Measurements from ENCODE around the gene GABBR2.

The GABBR2 gene

GRCh38 chr9:98625728-98626127 lies 83.0 kb downstream of the GABBR2 start:
- no peak for DNase-seq

- no peak for DNase-seq
Measured at GRCh38 chr9:98619788-98620187, 88.9 kb downstream of the GABBR2 start.

GRCh38 chr9:98615633-98616032 lies 93.1 kb downstream of the GABBR2 start:
- no peak for DNase-seq

- no peak for DNase-seq
Measured at GRCh38 chr9:98614941-98615340, 93.8 kb downstream of the GABBR2 start.

DNA sequence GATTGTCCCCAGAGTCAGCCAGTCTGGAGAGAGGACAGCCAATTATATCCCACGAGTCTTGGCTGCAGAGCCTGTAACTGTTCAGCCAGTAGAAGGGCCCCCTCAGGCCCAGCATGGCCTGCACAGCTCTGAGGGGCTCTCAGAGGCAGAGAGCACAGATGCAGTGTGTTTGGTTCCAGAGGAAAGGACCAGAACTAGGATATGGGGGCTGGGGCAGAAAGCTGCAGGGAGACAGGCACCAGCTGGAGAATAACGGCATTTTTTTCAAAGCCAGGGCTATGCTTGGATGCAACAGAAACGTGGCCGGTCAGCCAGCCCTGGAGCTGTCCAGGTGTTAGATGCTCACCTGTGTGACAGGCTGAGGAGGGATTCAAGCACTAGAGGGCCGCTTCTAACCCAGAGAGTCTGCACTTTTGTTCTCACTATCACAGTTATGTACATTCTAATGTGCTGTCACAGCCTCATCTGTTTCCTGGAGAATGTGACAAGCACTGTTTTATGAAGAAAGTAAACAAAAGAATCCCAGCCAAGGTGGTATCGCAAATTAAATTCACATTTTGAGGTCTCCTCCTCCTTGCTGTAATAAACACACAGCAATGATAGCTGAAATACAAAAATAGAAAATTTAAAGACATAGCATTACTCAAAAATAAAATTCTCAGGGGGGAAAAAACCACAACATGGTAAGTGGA lies 96.5 kb downstream of the GABBR2 start:
- DNase-seq = no peak

GRCh38 chr9:98611319-98611718 lies 97.4 kb downstream of the GABBR2 start:
- no peak for DNase-seq

DNA sequence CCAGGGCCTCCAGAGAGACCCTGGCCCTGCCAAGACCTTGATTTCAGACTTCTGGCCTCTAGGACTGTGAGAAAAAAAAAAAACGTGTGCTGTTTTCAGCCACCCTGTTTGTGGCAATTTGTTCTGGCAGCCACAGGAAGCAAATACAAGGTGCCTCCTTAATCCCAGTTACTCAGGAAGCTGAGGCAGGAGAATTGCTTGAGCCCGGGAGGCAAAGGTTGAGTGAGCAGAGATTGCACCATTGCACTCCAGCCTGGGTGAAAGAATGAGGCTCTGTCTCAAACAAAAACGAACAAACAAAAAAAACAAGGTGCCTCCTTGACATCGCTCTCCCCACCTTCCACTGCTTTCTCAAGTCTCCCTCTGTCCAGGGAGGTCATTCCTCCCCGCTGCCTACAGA lies 98.0 kb downstream of the GABBR2 start:
- DNase-seq = no peak

- no peak for DNase-seq
Measured at GRCh38 chr9:98610211-98610610, 98.5 kb downstream of the GABBR2 start.

GRCh38 chr9:98609646-98610045 lies 99.1 kb downstream of the GABBR2 start:
- DNase-seq = no peak

DNA sequence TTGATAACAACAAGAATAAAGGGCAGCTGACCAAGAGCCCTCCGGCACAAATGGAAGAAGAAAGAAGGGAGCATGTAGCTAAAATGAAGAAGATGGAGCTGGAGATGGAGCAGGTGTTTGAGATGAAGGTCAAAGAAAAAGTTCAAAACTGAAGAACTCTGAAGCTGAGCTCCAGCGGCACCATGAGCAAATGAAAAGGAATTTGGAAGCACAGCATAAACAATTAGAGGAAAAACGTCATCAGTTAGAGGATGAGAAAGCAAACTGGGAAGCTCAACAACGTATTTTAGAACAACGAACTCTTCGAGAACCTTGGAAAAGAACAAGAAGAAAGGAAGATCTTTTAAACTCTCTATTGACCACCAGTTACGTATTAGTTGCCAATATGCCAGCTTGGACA lies 100.9 kb downstream of the GABBR2 start:
- no peak for DNase-seq

- DNase-seq = no peak
Measured at GRCh38 chr9:98607152-98607551, 101.6 kb downstream of the GABBR2 start.

DNA sequence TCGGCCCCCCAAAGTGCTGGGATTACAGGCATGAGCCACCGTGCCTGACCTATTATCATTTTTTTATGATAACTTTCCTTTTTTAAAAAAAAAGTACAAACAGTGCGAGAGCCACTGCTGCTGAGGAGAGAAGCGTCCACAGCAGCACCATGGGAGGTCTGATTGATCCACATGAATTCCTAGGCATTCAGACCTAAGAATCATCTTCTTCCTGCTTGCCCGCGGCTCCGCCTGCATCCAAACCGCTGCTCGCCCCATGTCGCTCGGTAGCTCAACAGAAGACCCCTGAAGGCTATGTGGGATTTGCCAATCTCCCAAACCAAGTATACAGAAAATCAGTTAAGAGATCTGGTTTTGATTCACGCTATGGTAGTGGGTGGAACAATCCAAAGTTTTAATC lies 102.0 kb downstream of the GABBR2 start:
- no peak for DNase-seq

DNA sequence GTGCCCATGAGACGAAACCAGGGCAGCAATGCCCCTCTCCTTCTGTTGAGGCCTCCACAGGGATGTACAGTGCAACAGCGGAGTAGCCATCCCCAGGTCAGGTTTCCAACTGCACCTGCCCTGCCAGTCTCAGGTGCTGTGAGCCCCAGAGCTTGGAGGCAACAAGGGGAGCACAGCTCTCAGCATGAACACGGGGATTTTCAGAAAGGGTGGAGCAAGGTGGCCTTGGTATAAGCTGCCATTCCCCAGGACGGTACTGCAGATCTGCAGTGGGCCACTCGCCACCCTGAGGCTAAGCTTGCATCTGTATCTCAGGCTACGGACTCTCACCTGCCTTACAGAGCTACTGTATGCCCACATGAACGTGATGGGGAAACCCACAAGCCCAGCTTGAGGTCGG lies 103.6 kb downstream of the GABBR2 start:
- no peak for DNase-seq

GRCh38 chr9:98603821-98604383 lies 104.8 kb downstream of the GABBR2 start:
- no peak for DNase-seq

GRCh38 chr9:98602839-98603500 lies 105.8 kb downstream of the GABBR2 start:
- DNase-seq = no peak

DNA sequence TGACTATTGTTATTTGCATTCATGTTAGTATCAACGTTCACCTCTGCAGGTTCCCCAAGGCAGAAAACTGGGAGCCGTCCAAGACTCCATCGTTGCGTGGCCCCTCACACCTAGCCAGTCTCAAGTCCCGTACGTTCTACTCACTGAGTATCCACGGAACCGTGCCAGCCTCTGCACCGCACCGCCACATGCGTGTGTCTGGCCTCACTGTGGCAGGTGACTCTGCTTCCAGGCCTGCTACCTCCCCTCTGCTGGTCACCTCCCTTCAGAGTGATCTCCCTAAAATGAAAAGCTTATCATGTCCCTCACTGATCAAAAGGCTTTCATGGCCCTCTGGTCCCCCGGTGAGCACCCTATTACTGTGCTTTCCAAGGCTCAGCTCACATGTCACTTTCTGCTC lies 108.1 kb downstream of the GABBR2 start:
- no peak for DNase-seq

DNA sequence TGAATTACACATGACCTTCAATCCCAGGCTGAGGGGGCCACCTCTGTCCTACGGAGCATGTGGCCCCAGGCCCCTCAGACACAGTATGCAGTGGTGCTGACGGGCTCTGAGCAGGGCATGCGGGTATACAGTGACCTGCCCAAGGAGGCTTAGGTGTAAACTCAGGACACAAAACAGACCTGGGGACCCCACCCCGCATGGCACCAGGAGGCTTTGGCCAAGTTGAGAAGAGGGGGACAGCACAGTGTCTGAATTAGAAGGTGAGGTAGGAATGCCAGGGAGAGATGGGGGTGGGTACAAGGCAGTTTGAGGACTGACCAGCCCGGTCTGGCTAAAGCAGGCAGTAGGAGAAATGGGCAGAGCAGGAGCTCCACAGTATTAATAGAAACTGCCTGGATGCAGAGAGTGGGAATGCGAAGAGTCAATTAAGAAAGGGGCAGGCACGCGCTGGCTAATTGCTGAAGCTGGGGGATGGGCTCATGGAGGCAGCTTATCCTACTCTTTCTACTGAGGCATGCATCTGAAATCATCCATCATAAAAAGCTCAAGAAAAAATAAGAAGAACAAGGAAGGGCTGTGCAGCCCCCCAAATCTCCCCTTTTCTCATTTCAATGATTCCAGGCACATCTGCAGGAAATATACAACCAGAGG lies 109.0 kb downstream of the GABBR2 start:
- no peak for DNase-seq

- DNase-seq = no peak
Measured at GRCh38 chr9:98598861-98599260, 109.9 kb downstream of the GABBR2 start.

DNA sequence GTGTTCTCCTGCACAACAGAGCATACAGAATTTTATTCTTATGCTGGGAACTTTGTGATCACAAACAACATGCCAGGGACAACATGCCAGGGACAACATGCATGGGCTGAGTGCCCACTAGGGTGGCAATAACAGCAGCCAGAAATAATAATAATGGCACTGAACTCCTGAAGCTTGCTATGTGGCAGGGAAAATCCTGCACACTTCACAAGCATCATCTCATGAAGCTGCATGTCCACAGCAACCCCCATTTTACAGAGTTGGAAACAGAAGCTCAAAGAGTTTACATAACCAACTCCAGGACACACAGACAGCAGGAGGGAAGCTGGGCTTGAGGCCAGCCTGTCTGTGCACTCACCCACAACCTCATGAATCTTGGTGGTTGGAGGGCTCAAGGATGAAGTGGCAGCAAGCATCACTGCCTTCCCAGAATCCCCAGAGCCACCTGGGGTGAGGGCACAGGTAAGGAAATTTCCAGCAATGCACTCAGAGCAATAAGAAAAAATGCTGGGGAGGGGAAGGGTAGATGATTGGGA lies 111.4 kb downstream of the GABBR2 start:
- no peak for DNase-seq

DNA sequence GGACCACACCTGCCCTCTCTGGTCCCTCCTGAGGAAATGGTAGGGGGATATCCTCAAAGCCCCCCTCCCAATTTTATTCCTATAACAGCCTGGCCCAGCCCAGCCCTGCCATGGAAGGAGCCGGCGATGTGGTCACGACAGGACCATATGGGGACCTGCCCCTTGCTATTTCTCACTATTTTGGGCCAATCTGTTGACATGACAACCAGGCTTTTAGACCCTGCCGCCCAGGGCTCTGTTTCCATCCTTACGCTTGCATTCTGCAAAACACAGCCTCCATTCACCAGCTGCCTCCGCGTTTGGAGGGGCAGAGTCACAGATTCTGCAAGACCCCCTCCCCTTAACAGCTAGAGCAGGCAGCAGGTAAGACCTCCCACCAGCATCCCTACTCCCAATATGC lies 112.2 kb downstream of the GABBR2 start:
- DNase-seq = no peak

DNA sequence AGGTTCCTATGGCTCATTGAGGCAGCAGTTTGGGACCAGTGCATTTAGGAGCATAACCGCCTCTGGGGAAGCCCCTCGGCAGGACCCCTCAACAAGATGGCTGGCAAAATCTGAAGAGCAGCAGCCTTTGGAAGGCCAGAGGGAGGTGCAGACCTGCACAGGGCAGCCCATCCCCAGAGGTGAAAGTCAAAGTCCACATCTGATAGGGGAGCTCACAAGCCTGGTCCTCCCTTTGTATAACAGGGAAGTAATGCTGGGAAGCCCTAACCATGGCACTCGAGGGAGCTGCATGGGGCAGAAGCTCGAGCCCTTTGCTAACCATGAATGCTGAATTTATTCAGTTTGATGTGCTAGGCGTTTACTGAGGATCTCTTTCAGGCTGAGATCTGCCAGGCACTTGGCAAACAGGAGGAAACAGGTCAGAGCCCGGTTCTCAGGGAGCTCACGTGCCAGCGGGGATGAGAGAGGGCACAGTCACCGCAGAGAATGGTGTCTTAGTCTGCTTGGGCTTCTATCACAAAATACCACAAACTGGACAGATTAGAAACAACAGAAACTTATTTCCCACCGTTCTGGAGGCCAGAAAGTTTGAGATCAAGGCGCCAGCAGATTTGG lies 114.1 kb downstream of the GABBR2 start:
- no peak for DNase-seq

DNA sequence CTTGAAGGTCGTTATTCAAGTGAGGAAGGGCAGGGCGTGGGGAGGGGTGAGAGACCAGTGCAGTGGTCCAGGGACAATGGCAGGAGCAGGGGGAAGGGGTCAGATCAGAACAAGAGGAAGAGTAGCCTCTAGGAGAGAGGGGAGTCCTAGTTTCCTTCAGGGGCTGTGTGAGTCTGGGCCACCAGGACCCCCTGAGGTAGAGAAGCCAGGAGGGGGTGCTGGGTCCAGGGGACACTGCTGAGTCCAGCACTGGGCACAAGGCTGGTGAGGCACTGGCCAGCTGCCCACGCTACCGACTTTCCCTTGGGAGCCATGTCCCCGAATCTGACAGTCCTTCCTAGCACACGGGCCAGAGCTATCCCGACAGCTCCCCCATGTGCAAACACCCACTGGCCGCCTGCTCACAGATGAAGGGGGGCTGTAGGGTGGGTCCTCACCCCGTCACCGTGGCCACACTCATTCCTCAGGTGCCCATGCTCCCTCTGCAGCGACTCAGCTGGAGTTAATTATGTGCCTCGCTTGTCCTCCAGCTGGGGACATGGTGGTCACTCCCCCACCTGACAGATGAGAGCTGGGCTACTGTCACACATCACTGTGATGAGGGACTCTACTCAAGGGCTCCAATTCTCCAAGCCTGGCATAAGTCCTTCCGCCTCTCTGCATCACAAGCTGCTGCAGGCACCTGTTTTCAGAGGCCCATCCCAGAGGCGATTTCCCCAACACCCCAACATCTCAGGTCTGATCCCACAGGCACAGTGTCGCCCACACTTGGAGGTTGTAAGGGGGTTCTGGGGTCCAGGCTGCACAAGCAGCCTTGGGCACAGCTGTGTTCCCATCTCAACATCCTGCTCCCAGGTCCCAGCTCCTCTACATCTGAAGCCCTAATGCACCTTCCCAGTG lies 115.1 kb downstream of the GABBR2 start:
- DNase-seq = no peak

Measured in CD4-positive, alpha-beta T cell treated with Interferon alpha-2 for 1 hour (primary cell).